NCI-H774 (cell line): ENCODE data around the gene ISCA2.

Experiments
- DNase-seq: peaks from one replicate; lab custom pipeline; 2025; lab: John Stamatoyannopoulos, UW

Gene ISCA2

DNA sequence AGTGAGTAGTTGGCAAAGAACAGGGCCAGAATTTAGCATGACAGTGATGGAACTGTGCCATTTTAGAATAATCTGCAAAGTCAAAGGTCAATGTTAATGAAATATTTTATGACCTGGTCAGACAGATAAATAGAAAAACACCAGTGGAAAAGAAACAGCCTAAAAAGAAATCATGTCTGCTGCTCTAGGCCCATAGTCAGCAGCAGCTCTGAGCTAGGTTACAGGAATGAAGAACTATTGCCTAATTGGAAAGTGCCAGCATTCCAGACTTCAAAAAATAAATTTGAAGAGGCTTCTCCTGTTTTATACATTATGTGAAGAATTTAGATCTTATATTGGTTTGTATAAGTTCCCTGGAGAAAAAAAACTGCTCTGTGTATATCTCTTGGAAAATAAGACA lies 10.2 kb upstream of the ISCA2 start:
- no peak for DNase-seq

DNA sequence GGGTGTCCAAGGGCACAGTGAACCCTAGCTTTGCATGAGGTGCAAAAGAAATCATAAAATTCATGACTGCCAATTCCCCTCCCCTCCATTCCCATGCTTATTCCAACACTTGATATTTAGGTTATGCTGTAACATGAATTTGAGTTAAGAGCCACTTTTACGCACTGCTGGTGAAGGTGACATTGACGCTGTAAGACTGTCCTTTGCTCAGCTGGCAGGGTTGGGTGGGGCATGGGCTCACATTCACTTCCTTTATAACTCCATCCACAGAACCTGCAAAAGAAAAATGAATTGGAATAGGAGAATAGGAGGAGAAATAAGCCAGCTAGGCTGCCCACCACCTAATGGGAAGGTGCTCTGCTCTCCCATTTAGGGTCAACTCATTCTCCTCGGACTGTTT lies 7.4 kb upstream of the ISCA2 start:
- DNase-seq, result no peak

DNA sequence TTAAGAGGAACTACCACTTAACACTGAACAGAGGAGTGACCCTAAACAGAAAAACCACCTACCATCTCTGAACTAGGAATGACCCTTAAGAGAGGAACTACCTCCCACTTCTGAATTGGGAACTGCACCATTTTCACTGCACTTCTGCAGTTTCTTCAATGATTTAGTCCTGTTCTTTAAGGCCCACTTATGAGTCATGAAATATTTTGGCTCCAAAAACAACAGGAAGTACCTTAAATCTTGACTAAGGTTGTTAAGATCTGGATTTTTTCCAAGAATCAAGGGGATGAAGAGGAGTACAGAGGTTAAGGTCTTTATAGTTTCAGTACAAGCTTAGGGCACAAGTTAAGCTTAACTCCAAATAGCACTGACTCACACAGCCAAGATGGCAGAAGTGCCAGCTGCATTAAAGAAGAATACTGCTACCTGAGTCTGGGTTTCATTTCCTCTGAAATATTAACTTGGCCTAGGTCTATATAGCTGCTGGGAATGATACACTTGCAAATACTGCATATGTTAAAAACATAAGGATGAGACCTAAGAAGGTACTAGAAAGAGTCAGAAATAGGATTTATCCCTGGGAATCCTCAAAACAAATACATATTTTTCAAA lies 4.7 kb upstream of the ISCA2 start:
- no peak for DNase-seq

DNA sequence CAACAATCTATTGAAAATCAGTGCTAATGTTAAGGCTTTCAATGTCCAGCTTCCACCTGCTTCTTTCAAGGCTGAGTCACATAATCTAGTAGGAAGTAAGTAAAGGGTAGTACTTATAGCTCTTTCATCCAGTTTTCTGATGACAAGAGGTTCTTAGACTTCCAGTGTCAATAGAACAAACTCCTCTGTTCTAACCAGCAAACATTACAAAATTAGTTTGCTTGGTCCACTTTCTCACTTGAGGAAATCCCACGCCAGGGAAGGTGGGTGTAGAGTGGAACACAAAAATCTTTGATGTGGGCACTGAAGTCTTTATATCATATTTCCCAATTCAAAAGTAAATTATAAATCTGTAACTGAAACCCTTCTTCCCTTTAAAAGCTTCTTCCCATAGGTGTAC lies 3.1 kb upstream of the ISCA2 start:
- no peak for DNase-seq

DNA sequence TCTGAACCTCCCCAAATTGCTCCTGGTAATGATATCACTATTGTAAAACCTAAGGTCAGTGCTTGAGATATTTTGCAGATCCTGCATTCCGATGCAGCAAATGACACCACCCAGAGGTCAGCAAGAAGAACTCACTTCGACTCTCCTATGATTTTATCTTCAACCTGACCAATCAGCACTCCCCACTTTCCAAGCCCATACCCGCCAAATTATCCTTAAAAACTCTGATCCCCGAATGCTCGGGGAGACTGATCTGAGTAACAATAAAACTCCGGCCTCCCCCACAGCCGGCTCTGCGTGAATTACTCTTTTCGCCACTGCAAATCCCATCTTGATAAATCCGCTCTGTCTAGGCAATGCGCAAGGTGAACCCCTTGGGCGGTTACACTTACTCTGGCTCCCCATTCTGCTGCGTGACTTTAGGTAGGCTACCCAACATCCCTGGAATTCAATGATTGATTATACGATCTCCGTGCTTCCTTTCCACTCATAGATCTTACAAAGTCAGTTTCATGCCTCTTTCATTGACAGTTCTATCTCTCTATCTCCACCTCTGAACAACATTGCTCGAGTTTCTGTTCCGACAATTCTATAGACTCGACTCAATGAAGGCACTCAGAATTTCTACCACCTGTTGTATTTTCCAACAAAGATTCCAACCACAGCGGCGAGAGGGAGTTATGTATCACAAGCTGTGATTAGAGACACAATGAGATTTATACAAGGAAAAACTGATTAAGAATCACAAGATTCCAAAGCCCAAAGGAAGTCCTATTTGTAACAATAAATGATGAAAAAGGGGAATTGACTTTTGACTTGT lies 1.4 kb upstream of the ISCA2 start:
- no peak for DNase-seq

DNA sequence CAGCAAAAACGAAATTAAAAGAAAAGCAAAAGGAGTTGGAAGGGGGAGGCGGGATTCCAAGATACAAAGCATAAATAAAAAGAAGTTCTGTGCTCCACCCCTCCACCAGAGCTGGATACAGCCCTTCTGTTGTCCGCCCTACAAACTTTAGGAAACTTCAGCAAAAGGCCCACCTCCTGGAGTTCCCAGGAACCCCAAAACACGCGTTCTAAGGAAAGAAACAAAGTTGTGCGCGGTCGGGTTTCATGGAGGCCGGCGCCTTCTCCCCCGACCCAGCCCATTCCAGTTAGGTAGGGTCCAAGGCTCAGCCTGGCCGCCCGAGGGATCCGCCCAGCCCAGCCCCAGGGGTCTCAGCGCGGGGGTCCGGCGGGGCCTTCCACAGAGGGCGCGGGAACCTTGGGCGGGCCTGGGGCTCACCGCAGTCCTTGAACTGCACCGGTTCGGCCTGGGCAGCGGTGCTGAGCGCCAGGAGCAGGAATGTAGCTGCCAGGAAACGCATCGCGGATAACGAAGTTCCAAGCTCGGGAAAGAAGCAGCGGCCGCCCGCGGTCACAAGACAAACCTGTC lies 706 bp upstream of the ISCA2 start, which contains the start of gene NPC2:
NPC2 (minus strand) TSS at position 530 of the 567 bp plus-strand sequence; CDS start at position 499, 31 bp downstream.
- DNase-seq, result no peak

DNA sequence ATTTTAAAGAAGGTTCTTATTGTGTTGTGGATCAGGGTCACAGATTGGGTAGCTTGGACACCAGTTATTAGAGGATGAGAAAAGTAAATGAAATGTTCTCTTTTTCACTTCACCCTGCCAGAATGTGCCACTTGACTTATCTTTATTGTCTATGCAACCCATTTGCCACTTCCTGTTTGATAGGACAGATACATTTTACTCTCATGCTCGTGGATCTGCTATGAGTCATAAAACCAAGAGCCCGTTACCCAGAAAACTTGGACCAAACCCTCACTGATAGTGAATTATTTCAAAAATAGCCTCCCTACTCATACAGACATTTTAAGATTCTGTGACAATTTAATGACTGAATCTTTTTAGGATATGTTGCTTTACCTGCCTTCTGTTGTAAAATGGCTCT lies 1.8 kb downstream of the ISCA2 start:
- no peak for DNase-seq

DNA sequence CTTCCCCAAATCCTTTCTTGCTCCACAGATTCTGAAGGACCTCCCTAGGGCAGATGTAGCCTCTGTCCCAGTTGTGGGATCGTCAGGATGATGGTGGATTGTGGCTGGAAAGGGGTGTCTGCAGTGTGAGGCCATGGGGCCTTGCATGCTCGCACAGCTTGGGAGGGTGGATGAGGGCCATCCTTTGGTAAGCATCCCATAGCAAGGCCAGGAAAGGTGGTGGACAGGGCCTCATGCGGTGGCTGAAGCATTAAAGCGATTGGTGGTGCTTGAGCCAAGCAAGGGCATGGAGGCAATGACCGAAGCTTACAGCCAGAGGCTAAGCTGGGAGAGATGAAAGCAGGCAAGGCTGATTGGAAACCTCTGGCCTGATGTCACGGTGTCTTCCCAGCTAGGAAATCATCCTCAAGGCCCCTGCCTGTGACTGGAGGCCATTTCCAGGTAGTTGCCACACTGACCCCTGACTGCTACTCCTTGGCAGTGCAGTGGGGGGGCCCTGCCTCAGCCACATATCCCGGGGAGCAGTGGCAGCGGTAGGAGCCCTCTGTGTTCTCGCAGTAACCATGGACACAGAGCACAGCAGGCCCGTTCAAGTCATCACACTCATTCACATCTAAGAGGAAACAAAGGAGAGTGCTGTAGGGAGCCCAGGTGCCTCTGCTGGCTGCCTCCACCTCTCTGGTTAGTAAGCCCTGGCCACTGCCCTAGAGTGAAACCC lies 7.0 kb downstream of the ISCA2 start:
- no peak for DNase-seq

DNA sequence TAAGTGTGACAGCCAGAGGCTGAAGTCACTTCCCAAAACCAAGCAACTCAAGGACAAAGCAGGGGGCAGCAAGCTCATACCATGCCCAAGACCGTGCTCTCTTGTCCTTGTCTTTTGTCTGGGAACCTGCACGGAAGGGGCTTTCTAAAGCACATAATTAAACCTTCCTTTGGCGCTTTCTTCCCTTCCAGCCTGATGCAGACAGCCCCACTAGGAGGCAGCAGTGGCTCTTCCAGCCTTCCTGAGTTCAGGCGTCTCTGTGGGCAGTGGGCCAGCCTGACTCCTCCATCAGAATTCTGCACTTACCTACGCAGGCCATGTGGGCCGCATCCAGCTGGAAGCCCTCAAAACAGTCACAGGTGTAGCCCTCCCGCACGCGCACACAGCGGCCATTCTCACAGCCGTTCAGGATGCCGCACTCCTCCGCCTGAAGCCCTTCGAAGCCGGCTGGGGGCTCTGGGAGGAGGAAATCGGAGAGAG lies 7.6 kb downstream of the ISCA2 start:
- no peak for DNase-seq

DNA sequence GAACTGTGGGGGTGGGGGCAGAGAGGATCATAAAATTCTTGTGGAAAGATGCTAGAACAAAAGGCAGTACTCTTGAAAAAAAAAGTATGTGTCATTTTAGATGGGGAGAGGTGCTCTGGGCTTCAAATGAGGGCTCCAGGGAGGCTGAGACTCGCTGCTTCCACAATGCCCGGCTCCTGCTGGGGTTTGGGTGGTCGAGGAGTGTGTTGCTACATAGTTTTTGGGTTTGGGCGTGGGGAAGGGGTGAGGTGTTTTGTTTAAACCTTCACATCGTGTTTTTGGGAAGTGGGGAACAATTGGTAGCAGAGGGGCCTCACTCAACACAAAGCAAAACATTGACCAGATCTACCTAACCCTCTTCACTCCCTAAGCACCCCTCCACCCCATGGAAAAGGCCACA lies 8.1 kb downstream of the ISCA2 start:
- DNase-seq, result no peak

DNA sequence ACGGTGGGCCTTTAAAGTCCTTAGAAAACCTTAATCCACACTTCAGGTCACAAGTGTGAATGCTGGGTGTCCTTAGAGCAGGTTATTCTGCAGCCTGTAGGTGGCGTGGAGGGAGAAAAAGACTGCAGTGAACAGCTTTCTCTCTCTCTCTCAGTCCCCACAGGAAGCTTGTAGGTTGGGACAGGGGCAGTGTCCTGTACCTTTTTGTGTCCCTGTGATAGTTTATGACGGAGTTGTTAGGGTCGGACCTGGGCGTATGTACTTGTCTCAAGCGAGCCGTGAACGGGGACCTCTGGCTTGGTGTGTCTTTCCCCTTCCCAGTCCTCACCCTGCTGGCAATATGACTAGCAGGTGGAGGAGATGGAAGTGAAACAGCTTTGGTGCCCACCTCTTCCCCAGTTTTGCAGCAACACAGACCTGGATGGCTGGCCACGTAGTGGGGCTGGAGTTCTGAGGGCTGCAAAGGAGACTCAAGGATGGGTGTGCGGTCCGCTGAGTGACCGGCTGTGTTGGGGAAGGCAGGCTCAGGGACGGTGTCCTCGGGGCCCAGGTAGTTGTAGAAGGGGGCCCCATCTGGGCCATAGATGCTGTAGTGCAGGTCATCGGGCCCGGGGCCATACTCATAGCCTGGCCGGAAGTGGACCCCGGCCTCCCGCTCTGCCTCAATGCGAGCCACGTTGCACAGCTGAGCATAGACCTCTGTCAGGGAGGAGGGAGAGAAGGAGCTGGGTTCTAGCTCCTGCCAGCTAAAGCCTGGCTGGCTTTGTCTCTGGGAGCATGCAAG lies 8.9 kb downstream of the ISCA2 start:
- no peak for DNase-seq

DNA sequence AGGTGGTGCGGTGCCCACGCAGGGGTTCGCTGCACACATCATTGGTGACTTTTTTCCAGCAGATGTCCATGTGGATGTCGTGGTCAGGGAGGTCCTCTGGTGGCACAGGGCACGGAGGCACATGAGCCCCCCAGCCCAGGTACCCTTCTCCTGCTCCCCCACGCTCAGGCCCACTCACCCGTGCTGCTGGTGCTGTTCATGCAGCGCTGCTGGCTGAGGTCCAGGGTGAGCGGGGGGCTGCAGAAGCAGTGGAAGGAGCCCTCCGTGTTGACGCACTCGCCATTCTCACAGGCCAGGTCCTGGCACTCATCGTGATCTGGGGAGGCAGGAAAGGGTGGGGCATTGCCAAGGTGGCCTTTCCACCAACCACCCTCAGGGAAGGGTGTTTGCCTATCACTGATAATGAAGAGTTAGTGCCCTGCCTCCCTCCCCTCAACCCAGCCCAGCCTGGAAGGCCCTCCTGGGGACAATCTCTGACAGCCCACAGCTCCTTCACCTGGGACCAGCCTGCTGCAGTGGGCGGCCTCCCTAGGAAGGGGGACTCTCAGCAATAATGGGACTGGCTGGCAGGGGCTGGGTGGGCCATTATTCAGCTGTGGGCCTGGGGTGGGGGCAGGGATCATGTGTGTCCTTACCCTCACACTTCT lies 9.8 kb downstream of the ISCA2 start:
- DNase-seq, result no peak

DNA sequence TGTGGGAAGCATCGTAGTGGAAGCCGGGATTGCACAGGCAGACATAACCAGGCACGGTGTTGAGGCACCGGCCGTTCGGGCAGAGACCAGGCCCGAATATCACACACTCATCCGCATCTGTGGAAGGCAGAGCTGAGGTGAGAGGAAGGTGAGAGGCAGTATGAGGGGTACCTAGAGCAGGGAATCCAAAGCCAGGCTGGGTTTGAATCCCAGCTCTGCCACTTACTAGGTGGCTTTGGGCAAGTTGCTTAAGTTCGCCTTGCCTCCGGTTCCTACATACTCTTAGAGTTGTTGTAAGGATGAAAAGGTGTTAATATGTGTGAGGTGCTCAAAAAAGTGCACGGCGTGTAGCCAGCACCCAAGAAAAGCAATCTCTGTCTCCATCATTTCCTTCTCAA lies 10.4 kb downstream of the ISCA2 start:
- no peak for DNase-seq

DNA sequence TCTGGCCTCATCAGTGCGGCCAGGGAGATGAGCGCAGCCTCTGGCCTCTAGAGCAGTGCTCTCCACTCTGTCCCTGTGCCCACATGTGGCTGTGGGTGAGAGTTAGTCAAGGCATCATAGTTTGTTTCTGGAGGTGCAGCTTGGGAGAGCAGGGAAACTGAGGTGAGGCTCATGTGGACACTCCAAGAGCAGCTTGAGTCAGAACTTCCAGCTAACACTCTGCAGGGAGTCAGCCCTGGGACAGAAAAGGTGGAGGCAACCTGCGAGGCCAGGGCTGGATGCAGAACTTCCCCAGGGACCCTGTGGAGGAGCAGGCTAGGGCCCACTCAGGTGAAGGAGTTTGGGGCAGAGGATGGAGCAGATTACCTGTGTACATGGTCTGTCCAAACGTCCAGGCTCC lies 10.8 kb downstream of the ISCA2 start:
- DNase-seq, result no peak

DNA sequence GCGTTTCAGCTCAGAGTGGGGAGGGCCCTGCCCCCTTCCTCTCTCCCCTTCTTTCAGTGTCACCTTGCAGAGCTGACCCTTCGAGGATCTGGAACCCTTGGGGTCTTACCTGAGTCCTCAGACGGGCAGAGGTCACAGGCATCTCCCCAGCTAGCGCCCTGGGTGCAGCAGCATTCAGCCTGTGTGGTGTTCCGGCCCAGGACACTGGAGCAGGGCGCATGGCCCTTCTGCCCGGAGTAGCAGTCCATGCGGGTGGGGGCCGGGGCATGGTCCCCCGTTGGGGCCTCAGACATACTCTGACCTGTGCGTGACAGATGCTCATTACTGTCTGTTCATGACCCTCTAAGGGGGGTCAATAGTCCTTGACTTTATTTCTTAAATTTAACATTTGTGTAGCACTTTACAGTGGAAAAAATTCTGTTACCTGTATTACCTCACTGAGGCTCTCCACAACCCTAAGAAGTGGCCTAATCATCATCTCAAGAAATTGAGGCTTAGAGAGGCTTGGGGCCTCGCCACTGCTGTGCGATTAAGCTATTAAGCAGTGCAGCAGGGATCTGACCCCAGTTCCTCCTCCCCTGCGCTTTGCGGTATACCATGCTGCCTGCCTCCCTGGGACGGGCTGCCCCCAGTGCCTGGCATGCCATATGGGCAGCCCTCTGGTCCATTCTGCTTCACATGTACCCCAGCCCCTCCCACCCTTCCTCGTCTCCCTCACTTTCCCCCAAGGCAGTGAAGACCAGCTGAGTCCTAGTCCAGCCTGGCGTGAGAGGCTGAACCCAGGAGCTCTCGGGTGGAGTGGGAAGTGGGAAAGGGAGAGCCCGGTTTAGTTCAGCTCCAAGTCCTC lies 11.5 kb downstream of the ISCA2 start:
- no peak for DNase-seq

DNA sequence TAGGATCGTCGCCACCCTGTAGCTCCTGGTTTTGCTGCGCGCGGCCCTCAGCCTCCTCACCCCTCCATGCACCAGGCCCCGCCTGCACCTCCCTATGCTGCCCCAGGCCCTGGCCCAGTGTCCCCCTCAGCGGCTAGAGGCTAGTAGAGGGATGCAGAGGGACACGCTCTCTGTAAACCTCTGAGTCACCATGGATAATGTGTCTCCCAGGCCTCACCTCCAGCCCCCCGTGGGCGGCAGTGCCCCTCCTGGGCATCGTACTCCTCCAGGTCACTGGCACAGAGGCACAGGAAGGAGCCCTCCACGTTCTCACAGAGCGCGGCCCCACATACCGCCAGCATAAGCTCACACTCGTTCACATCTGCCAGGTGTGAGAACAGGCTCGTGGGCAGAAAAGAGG lies 12.3 kb downstream of the ISCA2 start:
- no peak for DNase-seq

DNA sequence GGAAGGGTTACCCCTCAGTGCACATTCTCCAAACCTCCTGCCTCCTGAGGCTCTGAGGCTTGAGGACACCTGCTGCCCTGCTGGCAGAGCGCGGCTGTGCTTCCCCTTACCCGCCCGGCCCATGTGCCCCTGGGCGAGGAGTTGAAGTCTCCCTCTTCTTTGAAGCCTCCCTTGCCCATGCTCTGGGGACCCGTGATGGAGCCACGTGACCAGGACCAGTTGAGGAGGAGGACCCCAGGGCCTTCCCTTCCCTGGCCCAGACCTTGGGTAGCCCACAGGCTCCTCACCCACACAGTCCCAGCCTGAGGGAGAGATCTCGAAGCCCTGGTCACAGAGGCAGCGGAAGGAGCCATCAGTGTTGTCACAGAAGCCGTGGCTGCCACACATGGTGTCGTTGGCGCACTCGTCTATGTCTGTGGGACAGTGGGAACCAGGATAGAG lies 12.9 kb downstream of the ISCA2 start:
- DNase-seq, result no peak

DNA sequence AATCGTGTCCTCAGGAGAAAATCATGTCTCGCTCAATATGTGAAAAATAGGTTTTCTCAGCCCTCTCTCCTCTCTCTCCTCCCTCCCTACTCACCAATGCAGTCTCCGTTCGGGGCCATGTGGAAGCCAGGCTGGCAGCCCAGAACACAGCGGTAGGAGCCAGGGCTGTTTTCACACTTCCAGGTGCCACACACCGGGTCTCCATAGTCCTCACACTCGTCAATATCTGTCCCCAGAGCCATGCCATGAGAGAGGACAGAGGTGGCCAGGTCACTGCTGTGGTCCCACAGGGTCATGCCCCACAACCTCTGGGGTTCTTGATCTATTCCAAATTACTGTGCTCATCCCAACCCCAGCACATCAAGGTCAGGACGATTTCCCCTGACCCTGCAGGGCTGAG lies 13.5 kb downstream of the ISCA2 start:
- DNase-seq, result no peak

DNA sequence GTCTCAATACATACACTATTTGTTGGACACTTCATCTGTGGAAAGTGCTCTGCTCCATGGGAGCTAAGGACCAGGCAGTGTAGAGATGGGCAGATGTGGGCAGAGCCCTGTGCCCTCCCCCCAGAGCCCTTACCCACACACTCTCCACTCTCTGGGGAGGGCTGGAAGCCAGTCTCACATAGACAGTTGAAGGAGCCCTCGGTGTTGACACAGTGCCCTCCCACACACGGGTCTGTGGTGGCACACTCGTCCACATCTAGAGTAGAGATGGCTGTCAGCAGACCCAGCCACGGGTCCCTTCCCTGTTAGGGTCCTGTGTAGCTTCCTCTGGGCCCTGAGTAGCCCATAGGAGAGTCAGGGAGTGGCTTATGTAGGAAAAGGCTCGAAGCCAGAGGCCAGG lies 14.3 kb downstream of the ISCA2 start:
- no peak for DNase-seq

DNA sequence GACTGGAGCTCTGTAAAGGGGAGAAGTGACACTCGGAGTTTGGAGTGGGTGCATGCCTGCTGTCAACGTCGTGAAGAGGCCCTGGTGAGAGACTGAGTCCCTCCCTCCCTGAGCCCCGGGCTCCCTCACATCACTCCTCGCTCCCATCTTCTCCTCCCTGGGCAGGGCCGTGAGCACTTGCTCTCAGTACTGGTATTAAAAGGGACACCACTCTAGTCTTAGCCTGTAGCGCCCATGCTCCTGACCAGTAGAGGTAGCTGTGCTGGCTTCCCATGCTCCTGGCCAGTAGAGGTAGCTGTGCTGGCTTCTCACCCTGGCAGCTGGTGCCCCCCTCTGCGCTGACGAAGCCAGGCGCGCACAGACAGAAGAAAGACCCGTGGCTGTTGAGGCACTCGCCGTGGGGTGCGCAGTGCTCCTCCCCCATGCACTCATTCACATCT lies 14.7 kb downstream of the ISCA2 start:
- DNase-seq, result no peak
